Spinal cord (tissue), 10 donors: ENCODE measurements around the gene HOXC12. TPM values are rescaled to one million over a fixed set of nuclear protein-coding genes. Genes with fewer than 3 reads are reported as not detected.
A peak's percentile ranks its signal among the peaks of the same experiment; 100 is the strongest.

Source experiments
- DNase-seq, 6 donors: peaks; one replicate each; pipeline versions ENCODE4 v3.0.0 to v3.0.0-alpha.2; 2013 to 2015; ENCODE audit warnings: low spot score in 6 of 6, low read depth in 4 of 6
- H3K27ac ChIP-seq: one replicate; pipeline ENCODE4 v1.5.1; 2013; ENCODE audit warnings: low read depth, low read length, control low read depth
- H3K27me3 ChIP-seq: one replicate; pipeline ENCODE4 v1.6.1; 2013; ENCODE audit warnings: low read length; ENCODE audit not compliant: control insufficient read depth, insufficient read depth
- H3K36me3 ChIP-seq: one replicate; pipeline ENCODE4 v1.6.1; 2013; ENCODE audit warnings: low read length; ENCODE audit not compliant: control insufficient read depth, insufficient read depth
- H3K4me1 ChIP-seq: one replicate; pipeline ENCODE4 v1.6.1; 2013; ENCODE audit warnings: low read length; ENCODE audit not compliant: control insufficient read depth, insufficient read depth
- H3K4me3 ChIP-seq: one replicate; pipeline ENCODE4 v1.5.1; 2013; ENCODE audit warnings: low read depth, low read length, control low read depth
- H3K9me3 ChIP-seq: one replicate; pipeline ENCODE4 v1.6.1; 2013; ENCODE audit warnings: low read length; ENCODE audit not compliant: control insufficient read depth, insufficient read depth
- WGBS: methylation state at CpG from one replicate; pipeline ENCODE4 v1.1.5; 2013; ENCODE audit warnings: missing lambda C conversion rate; ENCODE audit not compliant: insufficient coverage; 5-methylcytosine and 5-hydroxymethylcytosine counted together
- polyA plus RNA-seq, 2 donors: library from polyadenylated mRNA; unstranded; fragments of 120-200 nt; gene quantifications; one replicate each; pipeline ENCODE4 v1.2.1, GENCODE V29; 2013; ENCODE audit not compliant: insufficient read length in 2 of 2
- total RNA-seq, 2 donors: library from RNA; depleted of rRNA in 1 of 2; stranded (reverse); fragments of 120-200 nt in 1 of 2; fragments of >200 nt in 1 of 2; gene quantifications; one replicate each; pipeline versions ENCODE4 v1.2.3 to v1.2.4, GENCODE V29; 2013 to 2014
- donor health status: healthy.

HOXC12 gene
- total and polyA plus RNA-seq, 4 donors = 2.3 TPM; not detected in 3

DNA sequence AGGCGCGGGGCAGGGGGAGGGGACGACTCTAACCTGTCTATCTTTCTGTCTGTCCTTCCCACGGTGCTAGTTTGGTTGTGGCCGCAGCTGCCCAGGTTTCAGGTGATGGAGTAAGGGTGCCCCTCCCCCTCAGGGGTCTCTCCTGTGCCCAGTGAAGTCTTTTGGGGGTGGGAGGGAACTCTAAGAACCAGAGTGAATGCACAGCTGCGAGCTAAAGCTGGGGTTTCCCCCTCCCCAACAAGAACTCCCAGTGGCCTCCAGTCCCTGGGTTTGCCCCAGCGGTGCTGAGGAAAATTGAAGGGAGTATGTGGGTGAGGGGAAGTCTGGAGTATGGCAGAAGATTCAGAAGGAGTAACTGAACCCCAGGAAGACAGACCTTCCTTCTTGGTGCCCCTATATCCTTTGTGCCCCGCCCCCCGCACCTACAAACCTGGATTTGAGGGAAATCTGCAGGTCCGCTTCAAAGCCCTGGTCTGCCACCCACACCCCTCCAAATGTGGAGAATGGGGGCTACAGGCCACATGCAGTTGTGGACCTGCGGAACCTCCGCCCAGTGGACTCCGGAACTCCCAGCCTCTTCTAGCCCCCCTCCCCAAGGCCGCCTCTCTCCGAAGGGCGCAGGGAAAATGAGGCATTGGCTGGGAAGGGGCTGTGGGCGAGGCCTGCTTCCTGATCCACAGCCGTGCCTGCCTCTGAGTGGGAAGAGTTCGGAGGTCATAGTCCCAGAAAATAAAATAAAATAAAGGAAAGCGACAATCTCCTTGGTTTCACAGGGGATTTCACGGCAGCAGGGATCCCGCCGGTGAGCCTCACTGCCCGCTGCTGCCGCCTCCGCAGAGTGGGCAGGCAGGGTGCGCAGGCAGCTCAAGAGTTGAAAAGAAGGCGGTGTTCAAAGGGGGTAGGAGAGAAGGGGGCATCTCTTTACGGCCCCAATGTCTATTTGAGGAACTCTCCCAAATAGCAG is 41.8 kb downstream of the HOXC12 start:
- Histone ChIP-seq H3K36me3 (peaks cover 14% of the 10 kb centered on the region), H3K4me1 (peaks cover 82% of the 10 kb centered on the region), H3K27ac (peak overlapping the region; percentile 99), H3K27me3 (peaks cover 30% of the 10 kb centered on the region), H3K9me3 (no peaks in the 10 kb centered on the region), H3K4me3 (peak overlapping the region; percentile 94)
- DNase-seq = no peak
- WGBS = 29% methylated on average over 19 of the region's 29 CpGs

DNA sequence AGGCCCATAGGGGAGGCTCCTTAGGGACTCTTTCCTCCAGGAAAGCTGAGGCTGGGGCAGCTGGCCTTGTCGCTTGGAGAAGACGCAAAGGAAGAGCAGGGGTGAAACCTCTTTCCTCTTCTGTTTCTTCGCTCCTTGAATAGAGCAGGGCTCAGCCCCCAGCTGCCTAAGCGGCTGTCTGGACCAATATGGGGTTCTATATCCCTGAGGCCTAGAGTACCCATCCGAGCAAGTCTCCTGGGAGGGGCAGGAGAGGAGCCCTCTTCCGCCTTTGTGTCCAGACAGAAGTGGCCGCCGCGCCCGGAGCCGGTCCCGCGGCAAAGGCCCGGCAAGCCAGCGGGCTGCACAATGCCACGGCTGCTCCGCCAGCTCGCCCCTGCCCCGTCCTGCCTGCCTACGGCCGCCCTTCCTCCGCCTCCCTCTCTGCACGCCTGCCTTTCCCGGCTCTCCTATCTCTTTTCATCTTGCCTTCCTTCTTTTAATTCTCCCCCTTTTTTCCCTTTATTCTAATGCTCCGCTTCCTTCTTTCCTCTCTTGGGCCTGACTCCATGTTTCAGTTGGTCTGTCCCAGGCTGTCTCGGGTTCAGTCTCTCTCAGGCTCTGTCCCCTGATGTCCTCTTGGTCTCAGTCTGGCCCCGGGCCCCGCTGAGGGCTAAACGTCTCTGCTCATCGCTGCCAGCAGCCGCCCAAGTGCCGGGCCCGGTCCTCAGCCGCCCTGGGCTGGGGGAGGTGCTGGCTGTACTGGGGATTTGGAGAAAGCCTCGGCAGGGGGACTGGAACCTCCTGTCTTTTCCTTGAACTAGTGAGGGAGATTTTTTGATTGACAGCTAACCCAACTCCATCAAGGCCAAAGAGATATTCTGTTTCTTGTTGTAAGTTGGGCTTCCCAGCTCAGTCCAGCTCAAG is 42.8 kb downstream of the HOXC12 start:
- peaks cover 82% of the 10 kb centered on the region for H3K4me1 ChIP-seq
- DNase-seq = no peak
- no peaks in the 10 kb centered on the region for H3K9me3 ChIP-seq
- peaks cover 19% of the 10 kb centered on the region for H3K36me3 ChIP-seq
- peak overlapping the region; percentile 99 for H3K27ac ChIP-seq
- H3K27me3 ChIP-seq = peaks cover 26% of the 10 kb centered on the region
- 7% methylated on average over 34 of the region's 35 CpGs for WGBS
- peak overlapping the region; percentile 94 for H3K4me3 ChIP-seq

DNA sequence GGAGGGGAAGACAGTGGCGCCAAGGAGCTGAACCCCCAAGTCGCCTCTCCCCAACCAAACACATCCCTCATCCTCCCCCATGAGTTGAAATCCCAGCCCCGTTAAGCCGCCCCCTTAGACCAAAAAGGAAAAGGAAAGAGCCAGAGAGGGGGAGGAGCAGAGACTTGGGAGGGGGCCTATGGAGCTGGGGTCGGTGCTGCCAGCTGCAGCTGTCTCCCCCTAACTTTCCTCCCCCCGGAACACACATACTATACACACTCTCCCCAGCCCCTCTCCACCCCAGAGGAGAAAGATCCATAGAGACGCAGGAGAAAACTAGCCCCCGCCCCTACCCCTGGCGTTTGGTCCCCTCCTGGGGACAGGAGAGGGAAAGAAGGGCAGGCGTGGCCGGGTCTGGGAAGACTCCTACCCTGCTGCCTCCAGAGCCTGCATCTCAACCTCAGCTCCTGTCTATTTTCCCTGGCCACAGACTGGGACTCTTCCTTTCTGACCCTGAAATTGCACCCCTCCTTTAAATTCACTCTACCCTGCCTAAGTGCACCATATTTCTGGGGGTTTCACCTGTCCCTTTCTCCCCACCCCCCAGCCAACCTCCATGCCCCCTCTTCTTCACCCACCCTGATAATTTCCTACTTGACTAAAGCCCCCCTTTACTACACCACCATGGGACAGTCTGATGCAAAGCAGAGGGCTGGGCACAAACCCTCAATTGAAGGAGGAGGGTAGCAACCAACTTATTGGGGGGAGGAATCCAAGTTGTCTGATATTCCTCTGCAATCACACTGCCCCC is 43.6 kb downstream of the HOXC12 start:
- Histone ChIP-seq H3K9me3 (no peaks in the 10 kb centered on the region), H3K27ac (peak overlapping the region; percentile 99), H3K4me3 (peak overlapping the region; percentile 94), H3K27me3 (peaks cover 23% of the 10 kb centered on the region), H3K4me1 (peaks cover 85% of the 10 kb centered on the region), H3K36me3 (peaks cover 24% of the 10 kb centered on the region)
- 0% methylated on average over 2 of the region's 11 CpGs for WGBS
- DNase-seq = no peak

DNA sequence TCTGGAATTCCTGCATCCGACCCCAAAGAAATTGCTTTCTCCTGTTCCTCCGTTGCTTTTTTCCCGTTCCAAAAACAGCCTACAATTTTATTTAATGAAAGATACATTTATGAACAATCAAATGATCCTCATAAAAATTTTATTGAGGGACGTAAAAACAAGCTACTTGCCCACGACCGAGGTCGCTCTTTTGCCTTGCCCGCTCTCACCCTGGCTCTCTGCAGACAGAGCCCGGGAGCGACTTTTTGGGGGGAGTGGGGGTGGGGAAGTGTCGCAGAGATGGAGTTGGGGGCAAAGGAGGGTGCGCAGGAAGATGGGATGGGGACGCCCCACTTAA is 44.2 kb downstream of the HOXC12 start:
- no CpG with 5 or more reads among the region's 13 CpGs for WGBS
- Histone ChIP-seq H3K9me3 (no peaks in the 10 kb centered on the region), H3K27ac (peak overlapping the region; percentile 99), H3K27me3 (peaks cover 17% of the 10 kb centered on the region), H3K36me3 (peaks cover 24% of the 10 kb centered on the region), H3K4me1 (peaks cover 85% of the 10 kb centered on the region), H3K4me3 (peak overlapping the region; percentile 94)
- no peak for DNase-seq

DNA sequence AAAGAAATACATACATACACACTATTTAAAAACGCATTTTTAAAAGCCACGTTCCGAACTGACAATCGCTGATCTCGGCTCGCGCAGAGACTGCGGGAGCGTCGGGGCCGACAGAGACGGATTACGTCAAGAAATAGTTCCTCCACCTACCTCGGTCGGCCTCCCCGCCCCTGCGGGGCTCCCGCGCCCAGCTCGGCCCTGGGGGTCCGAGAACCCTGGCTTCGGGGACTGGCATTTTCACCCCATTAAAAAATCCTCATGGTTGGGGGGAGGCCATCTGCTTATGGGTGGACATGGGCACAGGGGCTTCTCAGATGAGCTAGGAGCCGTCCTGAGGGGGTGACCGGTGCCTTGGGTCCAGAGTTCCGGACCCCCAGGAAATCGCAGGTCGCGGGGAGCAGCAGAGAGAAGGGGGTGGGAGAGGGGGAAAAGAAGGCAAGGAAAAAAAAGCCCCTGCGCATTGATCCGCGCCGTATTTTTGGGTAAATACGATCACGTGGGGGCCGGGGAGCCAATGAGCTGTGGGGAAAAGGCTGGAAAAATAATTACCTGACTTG is 44.9 kb downstream of the HOXC12 start:
- Histone ChIP-seq H3K27me3 (peaks cover 11% of the 10 kb centered on the region), H3K4me3 (peak overlapping the region; percentile 94), H3K9me3 (no peaks in the 10 kb centered on the region), H3K36me3 (peaks cover 24% of the 10 kb centered on the region), H3K4me1 (peaks cover 86% of the 10 kb centered on the region), H3K27ac (peak overlapping the region; percentile 99)
- peak in 4 of 6 donors; percentile 81 to 88 (median 86) for DNase-seq
- under 1% methylated on average over 19 of the region's 35 CpGs for WGBS

DNA sequence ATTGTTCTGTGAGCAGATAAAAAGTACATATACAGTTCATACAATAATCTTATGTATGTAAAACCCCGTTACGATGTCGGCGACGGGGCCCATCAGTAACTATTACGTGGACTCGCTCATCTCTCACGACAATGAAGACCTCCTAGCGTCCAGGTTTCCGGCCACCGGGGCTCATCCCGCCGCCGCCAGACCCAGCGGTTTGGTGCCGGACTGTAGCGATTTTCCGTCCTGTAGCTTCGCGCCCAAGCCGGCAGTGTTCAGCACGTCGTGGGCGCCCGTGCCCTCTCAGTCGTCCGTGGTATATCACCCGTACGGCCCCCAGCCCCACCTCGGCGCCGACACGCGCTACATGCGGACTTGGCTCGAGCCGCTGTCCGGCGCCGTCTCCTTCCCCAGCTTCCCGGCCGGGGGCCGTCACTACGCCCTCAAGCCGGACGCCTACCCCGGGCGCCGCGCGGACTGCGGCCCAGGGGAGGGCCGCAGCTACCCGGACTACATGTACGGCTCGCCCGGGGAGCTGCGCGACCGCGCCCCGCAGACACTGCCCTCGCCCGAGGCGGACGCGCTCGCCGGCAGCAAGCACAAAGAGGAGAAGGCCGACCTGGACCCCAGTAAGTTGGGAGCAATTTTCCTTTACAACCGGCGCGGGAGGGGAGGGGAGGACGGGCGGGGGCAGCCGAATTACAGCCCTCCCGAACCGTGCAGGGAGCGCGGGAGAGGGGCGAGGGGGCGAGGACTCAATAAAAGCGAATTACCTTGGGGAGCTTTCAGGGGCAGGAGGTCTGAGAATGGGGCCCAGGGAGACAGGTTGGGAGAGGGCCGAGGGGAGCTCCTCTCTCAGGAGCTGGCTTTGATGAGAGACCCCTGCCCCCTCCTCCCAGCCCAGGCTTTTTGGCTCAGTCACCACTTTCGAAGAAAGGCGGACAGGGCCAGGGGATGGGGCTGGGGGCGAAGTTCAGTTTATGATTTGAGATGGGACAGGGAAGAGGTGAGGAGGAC is 45.7 kb downstream of the HOXC12 start, which contains the start of gene HOXC9:
Gene HOXC9, plus strand, starts transcription at position 46 of the 999 bp plus-strand sequence. Its CDS starts 28 bp downstream, at position 74.
- H3K4me1 ChIP-seq = peaks cover 87% of the 10 kb centered on the region

DNA sequence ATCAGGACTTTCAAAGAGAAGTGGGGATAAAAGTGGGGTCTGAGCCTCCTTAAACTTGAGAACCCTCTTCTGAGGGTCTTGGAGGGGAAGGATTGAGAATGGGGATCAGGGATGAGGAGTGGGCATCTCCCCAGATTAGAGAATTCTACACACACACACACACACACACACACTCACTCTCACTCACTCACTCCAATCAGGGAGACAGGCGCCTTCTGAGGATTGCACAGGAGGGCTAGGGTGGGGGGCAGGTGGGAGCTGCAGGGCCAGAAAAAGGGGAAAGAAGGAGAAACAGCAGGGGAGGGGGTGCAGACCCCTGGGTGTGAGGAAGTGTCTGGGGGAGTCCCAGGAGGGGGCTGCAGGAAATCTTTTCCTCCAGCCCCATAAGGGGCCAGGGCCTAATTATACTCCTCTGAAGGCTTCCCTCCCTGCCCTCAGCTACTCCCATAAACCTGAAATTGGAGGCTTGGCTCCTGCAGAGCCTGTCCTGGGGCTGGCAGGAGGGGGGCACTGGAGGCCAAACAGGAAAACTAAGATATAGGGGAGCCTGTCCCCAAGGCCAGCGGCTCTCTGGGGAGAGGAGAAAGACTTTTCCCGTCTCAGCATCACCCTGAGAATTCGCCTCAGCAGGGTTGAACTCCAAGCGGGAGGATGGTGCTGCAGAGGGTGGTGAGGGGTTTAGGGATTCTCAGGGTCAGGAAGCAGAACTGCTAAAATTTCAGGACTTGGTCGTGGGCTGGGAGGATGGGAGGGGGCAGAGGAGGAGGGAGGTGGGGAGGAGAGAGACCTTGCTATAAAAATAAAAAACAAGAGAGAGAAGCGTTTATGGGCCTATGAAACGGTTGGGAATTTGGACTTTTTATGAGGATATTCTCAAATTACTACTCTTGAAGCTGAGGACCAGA is 46.8 kb downstream of the HOXC12 start:
- Histone ChIP-seq H3K4me3 (peak overlapping the region; percentile 94), H3K27me3 (peaks cover 13% of the 10 kb centered on the region), H3K36me3 (peaks cover 22% of the 10 kb centered on the region), H3K9me3 (no peaks in the 10 kb centered on the region), H3K4me1 (peaks cover 87% of the 10 kb centered on the region), H3K27ac (peak overlapping the region; percentile 99)
- no peak for DNase-seq
- WGBS = 14% methylated on average over 4 of the region's 8 CpGs

More for the DNA sequence above, 45.7 kb downstream of the HOXC12 start, which contains the start of gene HOXC9:
- H3K4me3 ChIP-seq = peak within 1 kb of the TSS; percentile 94
- peak within 1 kb of the TSS; percentile 99 for H3K27ac ChIP-seq
- peaks cover 13% of the 10 kb centered on the region for H3K27me3 ChIP-seq
- WGBS = under 1% methylated on average over 83 of the region's 87 CpGs
- no peaks in the 10 kb centered on the region for H3K9me3 ChIP-seq
- peaks cover 25% of the 10 kb centered on the region for H3K36me3 ChIP-seq
- DNase-seq = no peak
